ENCODE results near the gene NDUFS5. TPM values are rescaled to one million over a fixed set of nuclear protein-coding genes. Genes with fewer than 3 reads are reported as not detected.
"Not testable (repeated sequence)": the region's sequence is repeated elsewhere in the genome, so short reads cannot be mapped to it uniquely, and the experiment has no call there.

The NDUFS5 gene
- total RNA-seq, 6 experiments from 2014 or later: 181 to 275 (median 249) TPM

GRCh38 chr1:39006287-39006686, 19.9 kb upstream of the NDUFS5 start:
- Mint-ChIP-seq H3K27me3 (ENCODE audit: insufficient read depth) (peaks cover 1% of the 10 kb centered on the region; the same call in 1 of the 2 replicates), H3K36me3 (ENCODE audit: low read depth) (peaks cover 49% of the 10 kb centered on the region)
- no peak for DNase-seq

GRCh38 chr1:39006726-39007645, 19.2 kb upstream of the NDUFS5 start:
- Mint-ChIP-seq H3K27ac (no peak overlapping the region), H3K36me3 (ENCODE audit: low read depth) (peaks cover 47% of the 10 kb centered on the region)

More at GRCh38 chr1:39006287-39006686, 19.9 kb upstream of the NDUFS5 start:
- no peaks in the 10 kb centered on the region for H3K9me3 Mint-ChIP-seq
- no peak overlapping the region for H3K27ac Mint-ChIP-seq
- no peak overlapping the region for H3K4me3 Mint-ChIP-seq
- no peak for TF ChIP-seq CTCF (IDR thresholded peaks at IDR 0.05)
- peaks cover 30% of the 10 kb centered on the region for H3K4me1 Mint-ChIP-seq (ENCODE audit: low read depth)

GRCh38 chr1:39014956-39015355, 11.2 kb upstream of the NDUFS5 start:
- not testable (repeated sequence) for H3K9me3 Mint-ChIP-seq; H3K27ac Mint-ChIP-seq; H3K36me3 Mint-ChIP-seq (ENCODE audit: low read depth); H3K4me3 Mint-ChIP-seq; H3K27me3 Mint-ChIP-seq (ENCODE audit: insufficient read depth); DNase-seq; H3K4me1 Mint-ChIP-seq (ENCODE audit: low read depth)

More at GRCh38 chr1:39006726-39007645, 19.2 kb upstream of the NDUFS5 start:
- TF ChIP-seq CTCF (IDR thresholded peaks at IDR 0.05): no peak
- Mint-ChIP-seq H3K4me3 (no peak overlapping the region), H3K9me3 (no peaks in the 10 kb centered on the region), H3K4me1 (ENCODE audit: low read depth) (peaks cover 24% of the 10 kb centered on the region), H3K27me3 (ENCODE audit: insufficient read depth) (peaks cover 1% of the 10 kb centered on the region; the same call in 1 of the 2 replicates)
- DNase-seq: no peak

- no peaks in the 10 kb centered on the region for H3K4me1 Mint-ChIP-seq (ENCODE audit: low read depth)
- H3K9me3 Mint-ChIP-seq: no peaks in the 10 kb centered on the region
- no peak for DNase-seq
- no peak overlapping the region for H3K27ac Mint-ChIP-seq
- H3K27me3 Mint-ChIP-seq (ENCODE audit: insufficient read depth): no peaks in the 10 kb centered on the region; the same call in none of the 2 replicates
- H3K4me3 Mint-ChIP-seq: no peak overlapping the region
- H3K36me3 Mint-ChIP-seq (ENCODE audit: low read depth): peaks cover 6% of the 10 kb centered on the region; the same call in 1 of the 2 replicates
- no peak for TF ChIP-seq CTCF (IDR thresholded peaks at IDR 0.05)
These were observed 9.5 kb upstream of the NDUFS5 start for GRCh38 chr1:39016604-39017171.

- Mint-ChIP-seq H3K4me1 (ENCODE audit: low read depth) (no peaks in the 10 kb centered on the region), H3K27me3 (ENCODE audit: insufficient read depth) (no peaks in the 10 kb centered on the region; the same call in none of the 2 replicates), H3K27ac (no peak overlapping the region), H3K4me3 (no peak overlapping the region), H3K9me3 (no peaks in the 10 kb centered on the region), H3K36me3 (ENCODE audit: low read depth) (peaks cover under 1% of the 10 kb centered on the region; the same call in 1 of the 2 replicates)
- TF ChIP-seq CTCF (IDR thresholded peaks at IDR 0.05): no peak
- DNase-seq: no peak
These were observed 8.9 kb upstream of the NDUFS5 start for GRCh38 chr1:39017266-39017665.

GRCh38 chr1:39020494-39020893, 5.7 kb upstream of the NDUFS5 start:
- not testable (repeated sequence) for H3K4me3 Mint-ChIP-seq; H3K27ac Mint-ChIP-seq; H3K36me3 Mint-ChIP-seq (ENCODE audit: low read depth); H3K9me3 Mint-ChIP-seq; H3K4me1 Mint-ChIP-seq (ENCODE audit: low read depth); H3K27me3 Mint-ChIP-seq (ENCODE audit: insufficient read depth); DNase-seq

Measured in HFFc6 (cell line).